NCI-H526 treated with DMSO at 0.1 percent for 48 hours (cell line): ENCODE results near the gene CKS2.
"Not testable (repeated sequence)": the region's sequence is repeated elsewhere in the genome, so short reads cannot be mapped to it uniquely, and the experiment has no call there.

Experiments
- DNase-seq: peaks from one replicate; lab custom pipeline; 2025; lab: John Stamatoyannopoulos, UW

The CKS2 gene

GRCh38 chr9:89311346-89312221 lies 589 bp downstream of the CKS2 start:
- DNase-seq = no peak

- DNase-seq = peak; percentile 4
Measured at GRCh38 chr9:89312222-89312571, 1.2 kb downstream of the CKS2 start.

DNA sequence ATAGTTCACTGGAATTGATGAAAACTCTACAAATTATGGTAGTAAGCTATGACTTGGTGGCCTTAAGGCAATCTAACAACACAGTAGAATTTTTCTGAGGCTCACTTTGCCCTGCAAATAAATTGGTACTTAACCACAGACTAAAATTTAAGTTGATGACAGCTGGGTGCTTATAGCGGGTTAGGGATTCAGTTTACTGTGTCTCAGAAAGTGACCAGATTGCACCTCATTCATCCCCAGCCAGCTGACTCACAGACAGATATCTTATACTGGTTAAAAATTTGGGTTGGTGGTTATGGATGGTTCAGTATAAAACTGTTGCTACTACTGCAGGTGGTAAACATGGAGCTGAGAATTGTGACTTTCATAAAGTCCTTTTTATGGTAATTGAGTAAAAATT lies 2.8 kb downstream of the CKS2 start:
- no peak for DNase-seq

DNA sequence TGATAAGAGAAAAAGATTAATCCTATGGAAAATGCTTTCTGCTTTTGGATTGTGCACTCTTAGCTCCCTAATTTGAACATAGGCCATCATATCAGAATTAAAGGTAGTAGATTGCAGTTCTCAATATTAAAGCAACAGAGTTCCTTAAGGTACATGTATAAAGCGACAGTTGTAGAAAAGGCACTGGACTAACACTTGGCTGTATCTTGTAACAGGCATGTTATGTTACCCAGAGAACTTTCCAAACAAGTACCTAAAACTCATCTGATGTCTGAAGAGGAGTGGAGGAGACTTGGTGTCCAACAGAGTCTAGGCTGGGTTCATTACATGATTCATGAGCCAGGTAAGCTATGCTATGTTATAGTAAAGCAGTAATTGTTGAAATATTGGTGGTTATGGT lies 4.0 kb downstream of the CKS2 start:
- DNase-seq = no peak

DNA sequence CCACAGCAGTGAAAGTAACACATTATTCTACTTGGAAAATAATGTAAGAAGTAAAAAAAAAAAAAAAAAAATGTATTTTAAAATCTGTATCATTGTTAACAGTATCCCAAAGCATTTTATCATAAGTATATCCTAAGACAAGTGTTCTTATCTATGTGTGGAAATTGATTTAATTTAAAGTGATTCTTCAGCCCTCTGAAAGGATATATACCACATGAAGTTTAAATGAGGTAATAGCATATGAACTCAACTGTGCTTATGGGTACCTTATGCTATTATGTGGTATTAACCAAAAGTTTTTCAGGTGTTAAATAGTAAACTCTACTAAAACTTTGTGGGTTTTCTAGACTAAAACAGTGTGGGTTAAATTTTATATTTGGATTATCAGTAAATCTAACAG lies 4.5 kb downstream of the CKS2 start:
- no peak for DNase-seq

DNA sequence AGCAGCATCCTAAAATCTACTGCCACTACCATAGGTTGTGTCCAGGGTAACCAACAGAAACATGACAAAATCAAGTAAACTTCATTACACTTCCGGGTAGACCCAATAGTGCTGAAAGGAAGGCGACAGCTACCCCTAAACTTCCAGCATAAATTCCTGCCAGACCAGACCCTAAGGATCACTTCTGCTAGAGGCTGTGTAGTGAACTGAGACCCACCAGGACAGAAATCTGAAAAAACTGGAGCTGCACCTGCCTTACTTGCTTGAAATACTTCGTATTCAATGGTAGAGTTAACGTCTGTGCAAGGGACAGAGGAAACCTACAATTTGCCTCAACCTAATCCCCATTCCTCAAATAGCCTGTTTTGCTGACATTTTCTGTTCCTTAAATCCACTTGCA lies 6.3 kb downstream of the CKS2 start:
- DNase-seq = no peak

GRCh38 chr9:89318123-89319014 lies 7.4 kb downstream of the CKS2 start, which contains the start of gene SECISBP2:
SECISBP2 (plus strand) TSS chr9:89318500; CDS start chr9:89318577, 77 bp downstream.
- peak; percentile 81 for DNase-seq

- no peak for DNase-seq
Measured at GRCh38 chr9:89319015-89319905, 8.3 kb downstream of the CKS2 start.

GRCh38 chr9:89323390-89323789 lies 12.4 kb downstream of the CKS2 start:
- DNase-seq = no peak

GRCh38 chr9:89325733-89326132 lies 14.7 kb downstream of the CKS2 start:
- no peak for DNase-seq

- no peak for DNase-seq
Measured at GRCh38 chr9:89328064-89328463, 17.1 kb downstream of the CKS2 start.

GRCh38 chr9:89329917-89330316 lies 18.9 kb downstream of the CKS2 start:
- no peak for DNase-seq

DNA sequence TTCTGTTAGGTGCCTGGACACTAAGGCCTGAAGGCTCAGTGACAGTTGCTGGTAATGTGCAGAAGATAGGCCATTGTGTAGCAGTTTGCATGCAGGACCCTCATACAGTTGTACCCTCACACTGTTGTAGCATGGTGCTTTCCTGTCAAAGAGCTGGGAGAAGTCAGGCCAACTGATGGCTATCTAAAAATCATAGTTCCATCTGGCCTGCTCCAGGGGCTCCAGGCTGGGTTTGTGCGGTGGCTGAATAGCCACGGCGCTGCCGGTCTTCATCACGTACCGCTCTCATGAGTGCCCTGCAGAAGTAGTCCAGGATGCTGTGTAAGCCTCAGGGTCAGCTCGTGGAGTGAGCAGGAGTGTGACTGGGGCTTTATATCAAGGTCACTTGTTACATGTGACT lies 19.5 kb downstream of the CKS2 start:
- no peak for DNase-seq

DNA sequence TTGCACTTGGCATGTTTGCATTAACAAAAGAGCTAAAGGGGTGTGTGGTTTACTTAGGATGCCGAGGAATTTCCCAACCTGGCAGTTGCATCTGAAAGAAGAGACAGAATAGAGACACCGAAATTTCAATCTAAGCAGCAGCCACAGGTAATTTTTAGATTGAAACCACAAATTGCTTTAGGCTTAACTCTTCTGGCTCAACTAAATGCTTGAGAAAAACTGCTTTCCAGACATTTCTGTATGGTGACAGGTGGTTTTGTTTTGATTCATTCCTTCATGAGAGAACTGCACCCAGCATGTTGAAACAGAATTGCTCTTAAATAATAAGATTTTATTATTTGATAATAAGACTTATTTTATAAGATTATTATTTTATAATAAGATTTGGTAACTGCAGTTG lies 28.8 kb downstream of the CKS2 start:
- no peak for DNase-seq

- DNase-seq = no peak
Measured at GRCh38 chr9:89340332-89340731, 29.3 kb downstream of the CKS2 start.

DNA sequence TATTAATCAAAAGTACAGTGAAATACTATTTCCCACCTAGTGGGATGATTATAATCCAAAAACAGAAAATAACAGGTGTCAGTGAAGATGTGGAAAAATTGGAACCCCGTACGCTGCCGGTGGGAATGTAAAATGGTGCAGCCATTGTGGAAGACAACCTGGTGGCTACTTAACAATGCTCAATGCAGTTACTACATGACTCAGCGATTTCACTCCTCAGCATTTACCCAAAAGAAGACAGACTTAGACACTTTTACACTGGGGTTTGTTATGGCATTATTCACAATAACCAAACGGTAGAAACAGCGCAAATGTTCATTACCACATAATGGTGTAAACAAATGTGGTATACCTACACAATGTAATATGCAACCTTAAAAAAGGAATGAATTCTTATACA lies 31.2 kb downstream of the CKS2 start:
- no peak for DNase-seq

DNA sequence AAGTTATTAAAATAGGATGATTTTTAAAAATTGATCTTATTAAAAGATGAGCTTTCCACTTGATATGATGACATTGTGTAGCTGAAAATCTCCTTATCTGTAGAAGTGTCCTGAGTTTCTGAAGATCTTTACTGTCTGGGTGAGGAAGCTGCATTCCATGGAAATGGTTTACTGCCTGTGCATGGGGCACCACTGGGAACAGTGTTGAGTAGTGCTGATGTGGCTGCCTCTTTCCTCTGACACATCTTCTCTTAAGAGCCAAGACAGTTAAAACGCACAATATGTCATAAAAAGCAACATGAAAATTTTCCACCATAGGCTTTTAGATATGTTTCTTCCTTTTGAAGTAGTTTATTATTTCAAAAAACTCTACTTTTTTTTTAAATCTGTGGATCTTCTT lies 32.0 kb downstream of the CKS2 start:
- DNase-seq = no peak

GRCh38 chr9:89343812-89344211 lies 32.8 kb downstream of the CKS2 start:
- DNase-seq = not testable (repeated sequence)

DNA sequence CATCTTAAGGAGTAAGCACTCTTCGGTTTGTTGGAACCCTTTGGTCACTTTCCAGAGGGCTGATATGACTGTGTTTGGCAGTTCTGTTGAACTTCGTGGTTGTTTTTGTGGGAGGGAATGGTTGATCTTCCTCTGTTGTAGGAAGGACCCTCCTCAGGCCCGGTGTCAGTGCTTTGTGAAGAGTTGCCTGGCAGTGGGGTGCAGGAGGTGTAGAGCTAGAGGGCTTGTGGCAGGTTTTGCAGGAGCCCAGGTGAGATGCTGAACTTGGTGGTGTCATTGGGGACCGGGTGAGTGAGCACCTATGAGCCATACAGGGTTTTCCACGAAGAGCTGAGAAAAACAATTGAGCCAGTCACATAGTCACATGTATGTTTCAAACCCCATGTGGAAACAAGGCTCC lies 34.5 kb downstream of the CKS2 start:
- no peak for DNase-seq

DNA sequence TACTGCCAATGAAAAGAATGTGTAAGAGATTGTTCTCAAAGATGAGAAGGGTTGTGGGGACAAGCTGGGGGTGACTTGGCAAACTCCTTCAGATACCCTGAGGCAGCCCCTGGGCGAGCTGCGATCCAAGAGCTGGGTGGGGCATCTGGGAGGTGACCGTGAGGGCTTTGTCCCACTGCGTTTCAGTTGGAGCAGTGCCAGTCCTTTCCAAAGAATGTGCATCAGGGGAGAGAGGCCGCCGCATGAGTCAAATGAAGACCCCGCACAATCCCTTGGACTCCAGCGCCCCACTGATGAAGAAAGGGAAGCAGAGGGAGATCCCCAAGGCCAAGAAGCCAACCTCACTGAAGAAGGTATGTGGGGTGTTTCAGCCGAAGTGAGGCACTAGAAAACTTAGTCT lies 35.7 kb downstream of the CKS2 start:
- no peak for DNase-seq

DNA sequence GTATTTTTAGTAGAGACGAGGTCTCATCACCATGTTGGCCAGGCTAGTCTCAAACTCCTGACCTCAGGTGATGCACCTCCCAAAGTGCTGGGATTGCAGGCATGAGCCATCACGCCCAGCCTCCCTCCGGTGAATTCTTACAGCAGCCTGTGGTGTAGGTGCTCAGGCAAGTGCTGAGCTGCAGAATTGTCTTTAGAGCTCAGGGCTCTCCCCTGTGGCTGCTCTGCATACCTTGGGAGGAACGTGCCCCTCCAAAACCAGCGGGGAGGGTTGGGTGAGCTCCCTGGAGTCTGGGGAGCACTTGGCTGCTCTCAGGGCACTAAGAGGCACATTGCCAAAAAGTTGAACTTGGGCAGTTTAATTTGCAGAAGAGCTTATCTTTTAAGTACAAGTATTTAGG lies 36.7 kb downstream of the CKS2 start:
- no peak for DNase-seq

DNA sequence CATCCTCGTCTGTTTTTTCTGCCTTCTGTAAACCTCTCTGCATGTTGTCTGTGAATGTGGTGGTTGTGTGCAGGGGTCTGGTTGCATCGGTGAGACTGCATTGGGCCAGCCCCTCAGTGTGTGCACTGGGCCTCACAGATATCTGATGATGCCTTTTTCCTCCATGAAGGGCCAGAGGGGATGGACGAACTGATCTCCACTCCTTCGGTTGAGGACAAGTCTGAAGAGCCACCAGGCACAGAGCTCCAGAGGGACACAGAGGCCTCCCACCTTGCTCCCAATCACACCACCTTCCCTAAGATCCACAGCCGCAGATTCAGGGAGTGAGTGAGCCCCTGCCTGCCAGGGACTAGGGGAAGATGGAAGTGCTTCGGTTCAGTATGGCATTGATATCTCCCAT lies 38.6 kb downstream of the CKS2 start:
- DNase-seq = no peak
